Mucosa of stomach (tissue), 1 donor: ENCODE measurements around the gene RHOV.

Source experiments
- H3K27me3 ChIP-seq: one replicate; pipeline ENCODE4 v1.7.0; 2013; ENCODE audit warnings: mild to moderate bottlenecking, low read length; ENCODE audit not compliant: control insufficient read depth, insufficient read depth
- H3K36me3 ChIP-seq: one replicate; pipeline ENCODE4 v1.7.0; 2013; ENCODE audit warnings: low read length; ENCODE audit not compliant: control insufficient read depth, insufficient read depth
- H3K4me1 ChIP-seq: one replicate; pipeline ENCODE4 v1.7.0; 2013; ENCODE audit warnings: mild to moderate bottlenecking, low read length; ENCODE audit not compliant: control insufficient read depth, insufficient read depth
- H3K4me3 ChIP-seq: one replicate; pipeline ENCODE4 v1.7.0; 2013; ENCODE audit warnings: low read length
- H3K9ac ChIP-seq: one replicate; pipeline ENCODE4 v1.7.0; 2013; ENCODE audit warnings: mild to moderate bottlenecking, low read length, moderate library complexity
- H3K9me3 ChIP-seq: one replicate; pipeline ENCODE4 v1.7.0; 2013; ENCODE audit warnings: mild to moderate bottlenecking, low read length, moderate library complexity; ENCODE audit not compliant: control insufficient read depth
- donor health status: Pancreatic carcinoma.

Gene RHOV

DNA sequence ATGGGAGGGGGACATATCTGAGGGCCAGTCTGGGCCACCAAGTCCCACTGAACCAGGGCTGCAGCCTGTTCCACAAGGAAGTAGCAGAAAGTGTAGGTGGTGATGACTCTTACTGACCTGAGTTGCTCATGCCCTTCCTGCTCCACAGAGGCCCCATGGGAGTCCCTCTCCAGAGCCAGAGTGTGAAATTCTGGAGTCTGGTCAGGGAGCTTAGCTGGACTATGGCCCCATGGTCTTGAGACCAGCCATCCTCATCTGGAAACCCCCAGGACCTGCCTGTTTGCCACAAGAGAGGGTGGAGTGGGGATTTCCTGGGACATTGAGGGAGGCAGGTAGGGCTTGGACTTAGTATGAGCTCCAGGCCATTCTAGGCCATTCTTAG lies 27.2 kb downstream of the RHOV start:
- H3K27me3 ChIP-seq: no peaks in the 10 kb centered on the region
- peaks cover 32% of the 10 kb centered on the region for H3K4me1 ChIP-seq
- H3K4me3 ChIP-seq: peak overlapping the region; percentile 80
- H3K9ac ChIP-seq: peak overlapping the region; percentile 93
- H3K36me3 ChIP-seq: no peaks in the 10 kb centered on the region
- H3K9me3 ChIP-seq: no peaks in the 10 kb centered on the region

DNA sequence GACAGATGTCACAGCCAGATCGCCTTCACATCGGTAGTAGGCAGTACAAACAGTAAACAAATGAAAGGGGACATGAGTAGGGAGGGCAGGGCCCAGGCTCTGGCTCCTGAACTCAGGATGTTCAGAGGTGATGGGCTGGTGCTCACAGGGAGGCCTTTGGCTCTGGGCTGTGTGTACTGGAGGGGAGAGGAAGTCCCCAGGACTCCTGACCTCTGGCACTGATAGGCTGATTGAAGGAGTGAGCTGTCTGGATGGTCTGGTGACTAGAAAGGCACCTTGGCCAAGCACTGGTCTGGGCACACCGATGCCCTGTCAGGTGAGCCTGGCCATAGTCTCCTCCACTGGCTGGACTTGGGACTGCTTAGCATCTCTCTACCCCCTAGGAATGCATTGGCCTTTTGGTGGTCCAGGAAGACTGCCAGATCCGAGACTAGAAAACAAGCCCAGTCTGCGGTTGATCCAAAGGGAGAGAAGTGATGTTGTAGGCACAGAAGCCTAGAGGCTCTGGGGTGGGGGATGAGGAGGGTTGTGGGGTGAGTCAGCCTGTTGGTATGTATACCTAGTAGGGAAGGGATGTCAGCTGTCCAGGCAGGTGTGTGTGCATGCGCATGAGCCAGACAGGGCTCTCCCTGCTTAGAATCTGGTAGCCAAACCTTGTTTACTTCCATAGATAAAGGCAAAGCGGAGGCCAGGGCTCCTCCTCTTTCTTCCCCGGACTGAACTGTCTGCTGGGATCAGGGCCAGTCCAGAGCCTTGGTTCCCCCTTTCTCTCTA lies 28.3 kb downstream of the RHOV start:
- Histone ChIP-seq H3K27me3 (no peaks in the 10 kb centered on the region), H3K9me3 (no peaks in the 10 kb centered on the region), H3K4me3 (peak overlapping the region; percentile 80), H3K9ac (peak overlapping the region; percentile 93), H3K36me3 (no peaks in the 10 kb centered on the region), H3K4me1 (peaks cover 32% of the 10 kb centered on the region)

DNA sequence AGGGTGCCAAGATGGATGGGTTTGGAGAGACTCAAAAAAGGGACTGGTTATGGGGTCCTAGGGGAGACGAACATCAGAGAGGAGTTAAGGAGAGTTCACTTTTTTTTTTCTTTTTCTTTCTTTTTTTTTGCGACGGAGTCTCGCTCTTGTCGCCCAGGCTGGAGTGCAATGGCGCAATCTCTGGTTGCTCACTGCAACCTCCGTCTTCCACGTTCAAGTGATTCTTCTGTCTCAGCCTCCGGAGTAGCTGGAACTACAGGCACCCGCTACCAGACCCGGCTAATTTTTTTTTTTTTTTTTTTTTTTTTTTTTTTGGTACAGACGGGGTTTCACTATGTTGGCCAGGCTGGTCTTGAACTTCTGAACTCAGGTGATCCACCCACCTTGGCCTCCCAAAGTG lies 29.0 kb downstream of the RHOV start:
- Histone ChIP-seq H3K36me3 (no peaks in the 10 kb centered on the region), H3K4me3 (peak overlapping the region; percentile 80), H3K27me3 (no peaks in the 10 kb centered on the region), H3K4me1 (peaks cover 32% of the 10 kb centered on the region), H3K9ac (peak overlapping the region; percentile 93), H3K9me3 (no peaks in the 10 kb centered on the region)

DNA sequence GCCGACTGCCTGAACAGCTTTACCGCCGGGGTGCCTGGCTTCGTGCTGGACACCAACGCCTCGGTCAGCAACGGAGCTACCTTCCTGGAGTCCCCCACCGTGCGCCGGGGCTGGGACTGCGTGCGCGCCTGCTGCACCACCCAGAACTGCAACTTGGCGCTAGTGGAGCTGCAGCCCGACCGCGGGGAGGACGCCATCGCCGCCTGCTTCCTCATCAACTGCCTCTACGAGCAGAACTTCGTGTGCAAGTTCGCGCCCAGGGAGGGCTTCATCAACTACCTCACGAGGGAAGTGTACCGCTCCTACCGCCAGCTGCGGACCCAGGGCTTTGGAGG lies 29.4 kb downstream of the RHOV start:
- H3K9ac ChIP-seq: peak overlapping the region; percentile 93
- peak overlapping the region; percentile 80 for H3K4me3 ChIP-seq
- H3K27me3 ChIP-seq: no peaks in the 10 kb centered on the region
- H3K36me3 ChIP-seq: no peaks in the 10 kb centered on the region
- no peaks in the 10 kb centered on the region for H3K9me3 ChIP-seq
- peaks cover 32% of the 10 kb centered on the region for H3K4me1 ChIP-seq

DNA sequence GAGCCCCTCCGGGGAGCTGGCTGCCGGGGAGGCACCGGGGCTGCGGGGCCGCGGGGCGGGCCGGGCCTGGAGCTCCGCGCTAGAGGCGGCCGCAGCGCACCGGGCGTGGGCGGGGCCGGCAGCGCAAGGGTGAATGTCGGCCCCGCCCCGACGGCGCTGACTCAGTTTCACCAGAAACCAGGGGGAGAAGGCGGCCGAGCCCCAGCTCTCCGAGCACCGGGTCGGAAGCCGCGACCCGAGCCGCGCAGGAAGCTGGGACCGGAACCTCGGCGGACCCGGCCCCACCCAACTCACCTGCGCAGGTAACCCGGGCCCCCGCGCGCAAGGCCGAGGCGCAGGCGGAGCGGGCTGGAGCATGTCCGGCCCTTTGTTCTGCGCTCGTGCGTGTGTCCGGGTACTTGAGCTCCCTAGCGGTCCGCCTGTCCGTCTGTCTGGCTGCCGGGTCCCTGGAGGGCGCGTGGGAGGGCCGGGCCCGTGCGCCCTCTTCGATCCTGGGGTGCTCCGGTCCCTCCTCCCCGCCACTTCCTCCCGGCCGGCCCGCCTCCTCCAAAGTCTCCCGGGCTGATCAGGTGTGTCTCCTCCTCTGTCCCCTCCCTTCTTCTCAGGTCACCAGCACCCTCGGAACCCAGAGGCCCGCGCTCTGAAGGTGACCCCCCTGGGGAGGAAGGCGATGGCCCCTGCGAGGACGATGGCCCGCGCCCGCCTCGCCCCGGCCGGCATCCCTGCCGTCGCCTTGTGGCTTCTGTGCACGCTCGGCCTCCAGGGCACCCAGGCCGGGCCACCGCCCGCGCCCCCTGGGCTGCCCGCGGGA lies 29.9 kb downstream of the RHOV start, which contains the start of gene SPINT1:
TSS of gene SPINT1 (plus strand) at position 164 of the 811 bp plus-strand sequence. CDS start at position 671, 507 bp downstream.
- no peaks in the 10 kb centered on the region for H3K36me3 ChIP-seq
- no peaks in the 10 kb centered on the region for H3K9me3 ChIP-seq
- peak within 1 kb of the TSS; percentile 93 for H3K9ac ChIP-seq
- H3K4me1 ChIP-seq: peaks cover 32% of the 10 kb centered on the region
- H3K27me3 ChIP-seq: no peaks in the 10 kb centered on the region
- H3K4me3 ChIP-seq: peak within 1 kb of the TSS; percentile 80

DNA sequence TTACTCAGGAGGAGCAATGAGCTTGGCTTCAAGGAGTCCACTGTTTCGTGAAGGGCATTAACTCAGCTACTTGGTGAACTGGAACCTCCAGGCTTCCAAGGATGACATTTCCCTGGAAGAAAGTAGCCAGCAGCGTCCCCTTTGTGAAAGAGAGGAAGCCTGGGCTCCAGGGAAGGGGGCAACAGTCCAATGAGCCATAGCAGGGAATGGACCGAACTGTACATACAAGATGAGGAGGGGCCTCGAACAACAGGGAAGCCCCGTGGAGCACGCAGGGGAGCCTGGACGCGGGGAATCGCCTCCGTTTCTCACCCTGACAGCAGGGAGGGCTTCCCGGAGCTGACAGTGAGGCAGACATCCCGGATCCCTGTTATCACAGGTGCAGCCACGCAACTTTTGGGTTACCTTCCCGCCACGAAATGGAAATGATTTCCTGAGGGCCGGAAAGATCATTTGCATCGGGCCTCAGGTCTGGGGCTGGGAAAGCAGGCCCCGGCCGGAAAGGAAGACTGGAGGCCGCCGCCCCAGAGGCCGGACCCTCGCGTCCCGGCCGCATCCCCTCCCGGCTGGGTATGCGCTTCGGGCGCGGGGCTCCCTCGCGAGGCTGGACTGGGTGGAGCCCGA lies 30.7 kb downstream of the RHOV start:
- no peaks in the 10 kb centered on the region for H3K9me3 ChIP-seq
- H3K4me3 ChIP-seq: peak overlapping the region; percentile 28
- H3K36me3 ChIP-seq: no peaks in the 10 kb centered on the region
- peaks cover 32% of the 10 kb centered on the region for H3K4me1 ChIP-seq
- peak overlapping the region; percentile 93 for H3K9ac ChIP-seq
- no peaks in the 10 kb centered on the region for H3K27me3 ChIP-seq

DNA sequence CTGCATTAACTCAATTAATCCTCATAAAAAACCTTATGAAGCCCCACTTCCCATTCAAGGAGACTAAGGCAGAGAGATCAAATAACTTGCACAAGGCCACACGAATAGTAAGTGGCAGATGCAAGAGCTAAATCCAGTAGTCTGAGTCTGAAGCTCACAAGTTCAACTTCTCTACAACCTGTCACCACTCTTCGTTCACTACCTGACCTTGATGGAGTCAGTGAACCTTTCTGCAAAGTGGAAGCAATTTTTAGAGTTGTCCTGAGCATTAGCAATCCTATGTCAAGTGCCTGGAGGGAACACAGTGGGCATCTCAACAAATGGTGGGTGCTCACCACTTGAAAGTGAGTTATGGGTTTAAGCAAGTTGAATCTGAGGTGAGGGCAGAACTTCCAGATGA lies 32.3 kb downstream of the RHOV start:
- Histone ChIP-seq H3K36me3 (no peaks in the 10 kb centered on the region), H3K4me3 (no peak overlapping the region), H3K27me3 (no peaks in the 10 kb centered on the region), H3K9ac (no peak overlapping the region), H3K4me1 (peaks cover 16% of the 10 kb centered on the region), H3K9me3 (no peaks in the 10 kb centered on the region)

DNA sequence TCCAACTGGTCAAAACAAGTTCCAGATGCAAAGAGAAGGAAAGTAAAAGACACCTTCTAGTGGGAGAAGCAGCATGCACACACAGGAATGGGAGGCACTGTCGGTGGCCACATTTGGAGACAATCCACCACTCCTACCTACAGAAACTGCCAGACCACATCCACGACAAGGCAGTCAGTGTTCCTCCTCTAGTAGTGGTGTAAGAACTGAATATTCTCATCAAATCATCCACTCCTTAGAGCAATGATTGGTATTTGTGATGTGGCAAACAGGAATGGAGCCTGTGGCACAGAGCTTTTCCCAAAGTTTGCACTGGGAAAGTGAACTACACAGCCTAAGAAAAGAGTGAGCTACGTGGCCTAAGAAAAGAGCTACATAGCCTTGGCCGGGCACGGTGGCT lies 35.3 kb downstream of the RHOV start:
- no peaks in the 10 kb centered on the region for H3K9me3 ChIP-seq
- H3K27me3 ChIP-seq: no peaks in the 10 kb centered on the region
- H3K4me3 ChIP-seq: no peak overlapping the region
- H3K36me3 ChIP-seq: no peaks in the 10 kb centered on the region
- peaks cover 8% of the 10 kb centered on the region for H3K4me1 ChIP-seq
- H3K9ac ChIP-seq: no peak overlapping the region

DNA sequence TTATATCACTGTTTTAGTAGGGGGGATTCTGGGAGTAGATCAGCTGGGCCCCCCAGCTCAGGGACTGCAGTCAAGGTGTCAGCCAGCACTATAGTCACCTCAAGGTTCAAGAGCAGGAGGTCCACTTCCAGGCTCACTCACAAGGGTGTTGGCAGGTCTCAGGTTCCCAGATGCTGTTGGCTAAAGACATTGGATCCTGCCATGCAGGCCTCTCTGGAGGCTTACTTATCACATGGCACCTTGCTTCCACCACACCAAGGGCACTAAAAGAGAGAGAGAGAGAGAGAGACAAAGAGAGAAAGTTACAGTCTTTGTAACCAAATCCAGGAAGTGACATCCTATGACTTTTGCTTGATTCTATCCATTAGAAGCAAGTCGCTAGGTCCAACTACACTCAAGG lies 38.0 kb downstream of the RHOV start:
- no peaks in the 10 kb centered on the region for H3K36me3 ChIP-seq
- H3K4me1 ChIP-seq: no peaks in the 10 kb centered on the region
- no peak overlapping the region for H3K9ac ChIP-seq
- H3K9me3 ChIP-seq: no peaks in the 10 kb centered on the region
- H3K4me3 ChIP-seq: no peak overlapping the region
- H3K27me3 ChIP-seq: no peaks in the 10 kb centered on the region

DNA sequence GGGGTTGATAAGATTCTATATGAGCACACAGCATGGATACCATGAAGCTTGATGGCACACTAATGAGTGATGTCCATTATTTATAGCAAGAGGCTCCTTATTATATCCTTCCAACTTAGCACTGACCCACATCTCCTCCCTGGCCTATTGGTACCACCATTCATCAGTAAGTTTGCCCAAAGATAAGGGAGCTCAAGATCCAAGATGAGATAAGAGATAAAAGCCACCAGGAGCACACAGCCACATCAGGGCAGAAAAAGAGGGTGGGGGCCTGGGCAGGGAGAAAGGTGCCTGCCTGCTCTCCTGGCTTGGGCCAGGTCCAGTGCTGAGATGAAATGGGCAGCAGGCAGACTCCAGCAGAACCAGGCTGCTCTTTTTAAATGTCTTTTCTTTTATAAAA lies 41.1 kb downstream of the RHOV start:
- H3K36me3 ChIP-seq: no peaks in the 10 kb centered on the region
- H3K4me3 ChIP-seq: no peak overlapping the region
- H3K27me3 ChIP-seq: no peaks in the 10 kb centered on the region
- H3K9me3 ChIP-seq: no peaks in the 10 kb centered on the region
- H3K9ac ChIP-seq: no peak overlapping the region
- H3K4me1 ChIP-seq: peaks cover 12% of the 10 kb centered on the region

DNA sequence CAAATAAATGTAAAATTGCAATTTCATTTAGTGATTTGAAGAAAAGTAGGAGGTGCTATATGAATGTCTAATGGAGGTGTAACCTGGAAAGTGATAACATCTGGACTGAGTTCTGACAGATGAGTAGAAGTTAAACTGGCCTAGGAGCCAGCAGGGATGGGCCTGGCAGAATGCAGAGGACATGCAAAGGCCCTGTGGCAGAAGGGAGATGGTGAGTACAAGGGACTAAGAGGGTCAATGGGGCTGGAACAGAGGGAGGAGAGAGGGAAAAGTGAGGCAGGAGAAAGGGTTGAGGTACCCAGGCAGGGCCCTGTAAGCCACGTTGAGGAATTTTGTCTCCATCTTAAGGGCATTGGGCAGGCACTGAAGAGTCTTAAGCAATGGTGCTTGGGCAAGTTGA lies 42.2 kb downstream of the RHOV start:
- Histone ChIP-seq H3K36me3 (no peaks in the 10 kb centered on the region), H3K4me3 (no peak overlapping the region), H3K9me3 (no peaks in the 10 kb centered on the region), H3K27me3 (no peaks in the 10 kb centered on the region), H3K9ac (no peak overlapping the region), H3K4me1 (peaks cover 12% of the 10 kb centered on the region)

DNA sequence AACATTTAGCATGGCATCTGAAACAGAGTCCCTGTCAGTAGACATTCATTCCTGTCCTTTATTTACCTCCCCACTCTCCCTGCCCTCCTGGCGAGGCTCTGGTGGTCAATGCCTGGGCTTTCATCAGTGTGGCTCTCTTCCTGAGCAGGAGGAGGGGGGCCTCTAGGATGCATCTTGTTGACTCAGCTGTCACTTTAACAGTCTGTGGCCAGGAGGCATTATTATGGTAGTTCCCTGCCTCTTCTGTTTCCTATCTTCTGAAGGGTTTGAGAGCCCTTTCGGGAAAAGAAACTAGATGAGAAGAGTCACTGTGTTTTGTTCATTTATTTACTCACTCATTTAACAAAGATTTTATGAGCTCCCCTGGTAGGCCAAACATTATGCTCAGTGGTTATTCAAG lies 43.1 kb downstream of the RHOV start:
- no peak overlapping the region for H3K4me3 ChIP-seq
- H3K9ac ChIP-seq: no peak overlapping the region
- peaks cover 21% of the 10 kb centered on the region for H3K4me1 ChIP-seq
- no peaks in the 10 kb centered on the region for H3K9me3 ChIP-seq
- no peaks in the 10 kb centered on the region for H3K27me3 ChIP-seq
- H3K36me3 ChIP-seq: no peaks in the 10 kb centered on the region
